ENCODE results near the gene STK33. TPM values are rescaled to one million over a fixed set of nuclear protein-coding genes. Genes with fewer than 3 reads are reported as not detected.

The STK33 gene
- total RNA-seq, 1 experiment from 2014 or later: 19.5 TPM

DNA sequence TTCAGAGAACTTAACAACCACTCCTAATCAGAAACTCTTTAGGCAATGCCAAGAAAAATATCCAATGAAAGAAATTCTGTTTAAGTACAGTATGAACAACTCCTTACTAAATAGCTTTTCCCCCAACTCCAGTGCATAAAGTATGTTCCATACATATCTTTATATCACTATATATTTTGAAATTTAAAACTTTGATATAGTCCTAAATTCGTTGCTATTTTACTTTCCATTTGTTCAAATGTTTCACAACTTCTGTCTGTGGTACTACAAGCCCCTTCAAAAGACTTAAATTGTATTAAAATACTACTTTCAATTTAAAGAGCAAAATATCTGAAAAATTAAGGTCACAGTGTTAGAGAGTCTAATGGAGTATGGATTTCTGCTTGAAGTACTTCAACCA lies 52.6 kb downstream of the STK33 start:
- no peak overlapping the region for H4K5ac ChIP-seq (ENCODE audit: insufficient read length, low read depth, low read length)
- no peaks in the 10 kb centered on the region for H4K20me1 ChIP-seq (ENCODE audit: control insufficient read depth, insufficient read depth, insufficient read length)
- H3K27me3 ChIP-seq (ENCODE audit: insufficient read depth, low read length): no peaks in the 10 kb centered on the region
- no peaks in the 10 kb centered on the region for H3K79me1 ChIP-seq (ENCODE audit: insufficient read depth, low read depth, low read length, poor library complexity, severe bottlenecking)
- H2BK5ac ChIP-seq (ENCODE audit: insufficient read length, low read length): no peak overlapping the region
- H3K27ac ChIP-seq (ENCODE audit: insufficient read length, low read depth, low read length): no peak overlapping the region
- H3K4me3 Mint-ChIP-seq: no peak overlapping the region
- no peak overlapping the region for H2AFZ ChIP-seq (ENCODE audit: low read length)
- H4K8ac ChIP-seq (replicated peaks; ENCODE audit: insufficient read length, low read depth, low read length): no peak overlapping the region
- no peaks in the 10 kb centered on the region for H3K4me1 ChIP-seq (ENCODE audit: insufficient read depth, low read length)
- no peak overlapping the region for H3K27ac Mint-ChIP-seq
- H3K4me1 Mint-ChIP-seq: no peaks in the 10 kb centered on the region
- TF ChIP-seq, protein P1, sequence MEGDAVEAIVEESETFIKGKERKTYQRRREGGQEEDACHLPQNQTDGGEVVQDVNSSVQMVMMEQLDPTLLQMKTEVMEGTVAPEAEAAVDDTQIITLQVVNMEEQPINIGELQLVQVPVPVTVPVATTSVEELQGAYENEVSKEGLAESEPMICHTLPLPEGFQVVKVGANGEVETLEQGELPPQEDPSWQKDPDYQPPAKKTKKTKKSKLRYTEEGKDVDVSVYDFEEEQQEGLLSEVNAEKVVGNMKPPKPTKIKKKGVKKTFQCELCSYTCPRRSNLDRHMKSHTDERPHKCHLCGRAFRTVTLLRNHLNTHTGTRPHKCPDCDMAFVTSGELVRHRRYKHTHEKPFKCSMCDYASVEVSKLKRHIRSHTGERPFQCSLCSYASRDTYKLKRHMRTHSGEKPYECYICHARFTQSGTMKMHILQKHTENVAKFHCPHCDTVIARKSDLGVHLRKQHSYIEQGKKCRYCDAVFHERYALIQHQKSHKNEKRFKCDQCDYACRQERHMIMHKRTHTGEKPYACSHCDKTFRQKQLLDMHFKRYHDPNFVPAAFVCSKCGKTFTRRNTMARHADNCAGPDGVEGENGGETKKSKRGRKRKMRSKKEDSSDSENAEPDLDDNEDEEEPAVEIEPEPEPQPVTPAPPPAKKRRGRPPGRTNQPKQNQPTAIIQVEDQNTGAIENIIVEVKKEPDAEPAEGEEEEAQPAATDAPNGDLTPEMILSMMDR (conservative IDR thresholded peaks at IDR 0.05): no peak
- H3K56ac ChIP-seq (ENCODE audit: insufficient read length, low read depth, low read length): no peak overlapping the region
- no peak overlapping the region for H3K4me2 ChIP-seq (ENCODE audit: insufficient read depth, insufficient read length, low read length)
- H2BK12ac ChIP-seq (ENCODE audit: insufficient read length, low read depth, low read length): no peak overlapping the region
- no peak overlapping the region for H3K14ac ChIP-seq (ENCODE audit: insufficient read depth, low read length)
- H2BK20ac ChIP-seq (ENCODE audit: low read depth, low read length, poor library complexity, severe bottlenecking): no peak overlapping the region
- H3K9me3 ChIP-seq (ENCODE audit: control insufficient read depth, low read depth, low read length): no peaks in the 10 kb centered on the region
- H3K23ac ChIP-seq (ENCODE audit: insufficient read length, low read depth, low read length): no peak overlapping the region
- H3K9ac ChIP-seq (ENCODE audit: extremely low read depth, insufficient read length, low read length): no peak overlapping the region
- H3K9me3 Mint-ChIP-seq: no peaks in the 10 kb centered on the region
- H3K36me3 Mint-ChIP-seq (ENCODE audit: insufficient read depth in 1 of 3, low read depth in 3 of 3): no peaks in the 10 kb centered on the region
- no peak overlapping the region for H3K18ac ChIP-seq (ENCODE audit: insufficient read length, low read depth, low read length)
- no peaks in the 10 kb centered on the region for H3K27me3 Mint-ChIP-seq (ENCODE audit: low read depth)
- no peak overlapping the region for H2BK120ac ChIP-seq (ENCODE audit: low read depth, low read length, poor library complexity, severe bottlenecking)
- no CpG with 5 or more reads among the region's 1 CpG for WGBS (ENCODE audit: extremely low coverage, insufficient read length, low lambda C conversion rate)
- no peaks in the 10 kb centered on the region for H3K79me2 ChIP-seq (ENCODE audit: insufficient read depth, low read length)
- H3K23me2 ChIP-seq (ENCODE audit: insufficient read length, low read depth, low read length, poor library complexity, severe bottlenecking): no peaks in the 10 kb centered on the region
- H3T11ph ChIP-seq (ENCODE audit: low read length): no peak overlapping the region
- no peak overlapping the region for H3K4ac ChIP-seq (ENCODE audit: low read depth, low read length)
- DNase-seq: no peak
- no peak overlapping the region for H4K91ac ChIP-seq (ENCODE audit: insufficient read length, low read depth, low read length)
- no peak overlapping the region for H2BK15ac ChIP-seq (ENCODE audit: low read depth, low read length)
- H2AK5ac ChIP-seq (ENCODE audit: insufficient read length, low read length): no peak overlapping the region

Data from H9 (cell line).